ENCODE results near the gene MX2.

DNA sequence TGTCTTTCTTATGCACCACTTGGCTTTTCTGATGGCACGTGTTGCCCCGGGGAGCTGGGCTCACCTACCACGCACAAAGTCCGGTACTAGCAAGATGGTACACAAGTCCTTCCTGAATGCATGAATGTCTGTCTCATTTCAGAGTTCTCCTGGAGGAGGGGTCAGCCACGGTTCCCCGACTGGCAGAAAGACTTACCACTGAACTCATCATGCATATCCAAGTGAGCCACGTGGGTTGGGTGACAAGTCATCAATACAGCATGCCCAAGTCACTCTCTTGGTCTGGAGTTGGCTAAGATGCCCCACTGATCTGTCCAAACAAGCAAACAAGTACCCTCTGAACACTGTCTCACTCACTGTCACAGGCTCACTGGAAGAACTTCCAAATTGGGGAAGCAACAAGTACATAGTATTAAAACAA is 35.7 kb downstream of the MX2 start:
- TF ChIP-seq EZH2 (IDR thresholded peaks at IDR 0.05; ENCODE audit: borderline replicate concordance, insufficient read depth, low read depth, low read length, poor library complexity, severe bottlenecking) (no peak), CTCF (IDR thresholded peaks at IDR 0.05) (no peak)

Data from B cell (primary cell).